Epithelial cell of proximal tubule (primary cell): ENCODE results near the gene GRK5. TPM values are rescaled to one million over a fixed set of nuclear protein-coding genes. Genes with fewer than 3 reads are reported as not detected.

Experiments
- DNase-seq: peaks from one replicate; pipeline ENCODE4 v3.0.0-alpha.2; 2011; ENCODE audit warnings: low read depth
- H3K4me3 ChIP-seq: 2 replicates; pipeline ENCODE4 v1.5.1; 2011; ENCODE audit warnings: low read depth, mild to moderate bottlenecking, low read length
- total RNA-seq: library from RNA; depleted of rRNA; stranded (reverse); fragments of >200 nt; gene quantifications from 2 replicates; pipeline ENCODE4 v1.2.3, GENCODE V29; 2015
- TF ChIP-seq, protein P1 (sequence below): conservative IDR thresholded peaks from 2 replicates; pipeline ENCODE4 v1.5.1; 2012; ENCODE audit warnings: low read depth, mild to moderate bottlenecking, low read length

Gene GRK5
- total RNA-seq, 1 donor from 2014 or later: 2.8 TPM

DNA sequence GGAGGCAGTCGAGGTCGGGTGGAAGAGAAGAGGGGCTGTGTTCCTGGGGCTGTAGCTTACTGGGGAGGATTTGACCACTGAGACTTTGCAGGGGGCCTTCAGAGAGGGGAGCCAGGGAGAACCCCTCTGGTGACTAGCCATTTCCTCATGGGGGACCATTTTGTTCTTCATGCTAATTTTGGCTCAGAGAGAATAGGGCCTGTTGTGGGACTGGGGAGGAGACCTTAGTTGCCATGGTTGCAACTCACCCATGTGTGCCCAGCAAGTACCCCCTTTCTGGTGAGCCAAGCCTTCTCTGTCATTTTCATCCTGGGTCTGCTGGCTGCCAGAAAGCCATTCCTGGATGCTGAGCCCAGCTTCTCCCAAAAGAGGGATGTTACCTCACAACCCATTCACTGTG lies 120.9 kb downstream of the GRK5 start:
- TF ChIP-seq, protein P1, sequence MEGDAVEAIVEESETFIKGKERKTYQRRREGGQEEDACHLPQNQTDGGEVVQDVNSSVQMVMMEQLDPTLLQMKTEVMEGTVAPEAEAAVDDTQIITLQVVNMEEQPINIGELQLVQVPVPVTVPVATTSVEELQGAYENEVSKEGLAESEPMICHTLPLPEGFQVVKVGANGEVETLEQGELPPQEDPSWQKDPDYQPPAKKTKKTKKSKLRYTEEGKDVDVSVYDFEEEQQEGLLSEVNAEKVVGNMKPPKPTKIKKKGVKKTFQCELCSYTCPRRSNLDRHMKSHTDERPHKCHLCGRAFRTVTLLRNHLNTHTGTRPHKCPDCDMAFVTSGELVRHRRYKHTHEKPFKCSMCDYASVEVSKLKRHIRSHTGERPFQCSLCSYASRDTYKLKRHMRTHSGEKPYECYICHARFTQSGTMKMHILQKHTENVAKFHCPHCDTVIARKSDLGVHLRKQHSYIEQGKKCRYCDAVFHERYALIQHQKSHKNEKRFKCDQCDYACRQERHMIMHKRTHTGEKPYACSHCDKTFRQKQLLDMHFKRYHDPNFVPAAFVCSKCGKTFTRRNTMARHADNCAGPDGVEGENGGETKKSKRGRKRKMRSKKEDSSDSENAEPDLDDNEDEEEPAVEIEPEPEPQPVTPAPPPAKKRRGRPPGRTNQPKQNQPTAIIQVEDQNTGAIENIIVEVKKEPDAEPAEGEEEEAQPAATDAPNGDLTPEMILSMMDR: no peak
- no peak overlapping the region for H3K4me3 ChIP-seq
- DNase-seq: no peak

DNA sequence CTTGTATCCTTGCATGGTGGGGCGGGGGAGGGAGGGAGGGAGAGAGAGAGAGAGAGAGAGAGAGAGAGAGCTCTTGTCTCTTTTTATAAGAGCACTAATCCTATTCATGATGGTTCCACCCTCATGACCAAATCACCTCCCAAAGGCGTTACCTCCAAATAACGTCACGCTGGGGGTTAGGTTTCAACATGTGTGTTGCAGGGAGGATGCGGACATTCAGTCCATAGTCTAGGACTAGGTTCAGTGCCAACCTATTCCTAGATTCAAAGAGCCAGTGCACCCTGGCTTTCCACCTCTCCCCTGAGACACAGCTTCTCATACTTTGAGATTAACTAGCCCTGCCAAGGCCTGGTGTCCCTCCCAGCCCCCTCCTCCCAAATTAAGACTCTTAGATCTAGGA lies 123.0 kb downstream of the GRK5 start:
- DNase-seq: no peak
- TF ChIP-seq, protein P1: no peak

DNA sequence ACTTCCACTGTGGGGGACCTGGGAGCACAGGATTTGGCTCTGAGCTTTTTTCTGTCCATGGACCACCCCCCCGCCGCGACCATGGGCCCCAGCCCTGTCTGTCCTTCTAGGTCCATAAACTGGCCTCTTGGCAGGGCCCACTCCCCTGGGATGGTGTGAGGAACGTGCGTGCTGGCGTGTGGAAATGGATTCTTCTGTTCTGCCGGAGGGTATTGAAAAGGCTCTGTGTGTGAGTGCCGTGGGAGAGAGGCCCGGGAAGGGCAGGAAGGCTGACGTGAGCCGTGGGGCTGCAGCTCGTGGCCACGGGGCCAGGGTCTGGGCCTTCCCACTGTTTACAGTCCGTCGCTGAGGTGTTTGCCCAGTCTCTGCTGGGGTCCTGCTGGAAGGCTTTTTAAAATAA lies 123.7 kb downstream of the GRK5 start:
- TF ChIP-seq, protein P1: no peak
- H3K4me3 ChIP-seq: no peak overlapping the region
- DNase-seq: no peak

More for the DNA sequence above, 123.0 kb downstream of the GRK5 start:
- H3K4me3 ChIP-seq: no peak overlapping the region

DNA sequence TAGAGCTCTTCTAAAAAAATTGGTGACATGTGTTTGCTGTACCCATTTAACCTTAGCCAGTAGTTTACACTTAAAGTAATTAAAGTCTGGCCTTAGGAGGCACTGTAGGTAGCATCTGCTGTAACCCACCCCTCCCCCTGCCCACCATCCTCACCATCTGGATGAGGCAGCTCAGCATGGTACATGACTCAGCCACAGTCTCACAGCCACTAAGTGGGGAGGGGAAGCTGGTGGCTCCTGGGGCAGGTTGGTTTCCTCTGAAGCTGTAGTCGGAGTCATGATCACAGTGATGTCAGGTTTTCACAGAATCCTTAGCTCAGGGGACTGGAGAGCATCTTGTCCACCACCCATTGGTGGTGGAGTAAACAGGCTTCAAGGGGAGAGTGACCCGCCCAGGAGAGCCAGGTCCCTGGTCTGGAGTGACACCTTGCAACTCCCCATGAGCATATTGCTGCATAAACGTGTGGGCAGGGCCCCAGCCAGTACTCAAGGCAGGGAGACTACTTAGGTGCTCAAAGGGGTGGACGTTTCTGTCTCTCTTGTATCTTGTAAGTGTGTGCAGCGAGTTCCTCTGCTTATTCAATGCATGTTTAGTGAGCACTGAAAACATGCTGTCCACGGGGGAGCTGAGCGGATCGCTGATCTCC lies 125.9 kb downstream of the GRK5 start:
- H3K4me3 ChIP-seq: no peak overlapping the region
- TF ChIP-seq, protein P1: no peak
- DNase-seq: no peak

DNA sequence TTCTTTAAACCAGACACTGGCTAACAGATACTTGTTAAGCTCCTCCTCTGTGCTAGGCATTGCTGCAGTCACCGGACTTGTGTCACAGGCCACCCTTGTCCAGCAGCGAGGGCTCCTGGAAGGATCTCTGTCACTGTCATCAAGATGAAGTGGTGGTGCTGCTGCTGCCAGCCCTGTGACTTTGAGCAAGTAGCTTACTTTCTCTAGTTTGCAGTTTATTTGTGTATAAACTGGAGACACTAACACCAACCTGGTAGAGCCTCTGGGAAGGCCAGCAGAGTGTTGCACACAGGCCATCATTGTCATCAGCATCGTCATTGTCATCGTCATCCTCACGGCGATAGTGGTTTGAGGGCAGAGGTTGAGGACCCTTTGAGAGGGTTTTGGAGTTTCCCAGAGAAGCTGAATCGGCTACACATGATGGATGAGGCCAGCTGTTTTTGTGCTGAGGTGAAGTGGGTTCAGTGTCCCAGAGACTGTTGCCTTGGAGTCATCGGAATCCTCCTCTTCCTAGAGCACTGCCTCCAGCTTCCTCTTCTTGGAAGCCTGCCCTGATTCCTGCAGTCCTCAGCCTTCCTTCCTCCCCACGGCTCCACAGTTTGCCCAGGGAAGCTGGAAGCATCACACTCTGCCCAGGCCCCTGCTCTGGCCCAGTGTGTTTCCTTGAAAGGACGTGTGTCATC lies 128.4 kb downstream of the GRK5 start:
- DNase-seq: no peak
- TF ChIP-seq, protein P1: no peak
- H3K4me3 ChIP-seq: no peak overlapping the region

DNA sequence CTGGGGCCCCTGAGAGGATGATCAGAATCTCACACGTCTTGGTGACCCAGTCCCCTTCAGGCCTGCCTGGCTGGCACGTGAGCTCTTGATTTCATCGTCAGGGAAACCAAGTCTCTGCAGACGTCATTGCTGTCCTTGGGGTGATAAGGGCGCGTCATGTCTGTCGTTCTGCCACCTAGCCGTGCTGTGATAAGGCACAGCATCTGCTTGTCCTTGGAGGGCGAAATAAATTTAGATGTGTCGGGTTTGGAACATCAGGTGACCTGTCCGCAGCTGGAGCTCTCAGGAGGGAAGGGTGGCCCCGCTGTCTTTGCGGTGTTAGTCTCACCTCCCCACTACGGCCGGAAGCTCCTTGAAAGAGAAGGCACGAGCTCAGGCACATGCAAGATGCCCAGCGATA lies 129.2 kb downstream of the GRK5 start:
- no peak overlapping the region for H3K4me3 ChIP-seq
- no peak for DNase-seq
- TF ChIP-seq, protein P1: no peak

DNA sequence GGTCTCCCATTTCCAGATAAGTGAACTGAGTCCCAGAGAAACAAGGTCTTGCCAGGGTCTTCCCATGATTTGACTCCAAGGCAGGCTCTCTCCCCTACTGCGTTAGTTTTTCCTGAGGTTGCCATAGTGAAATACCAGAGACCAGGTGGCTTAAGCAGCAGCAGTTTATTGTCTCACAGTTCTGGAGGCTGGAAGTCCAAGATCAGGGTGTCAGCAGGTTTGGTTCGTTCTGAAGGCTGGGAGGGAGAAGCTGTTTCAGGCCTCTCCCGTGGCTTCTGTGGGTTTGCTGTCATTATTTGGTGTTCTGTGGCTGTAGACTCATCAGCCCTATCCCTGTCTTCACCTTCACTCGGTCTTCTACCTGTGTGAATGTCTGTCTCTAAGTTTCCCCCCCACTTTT lies 129.9 kb downstream of the GRK5 start:
- no peak overlapping the region for H3K4me3 ChIP-seq
- TF ChIP-seq, protein P1: no peak
- DNase-seq: no peak
